ENCODE measurements around the gene SEC22A.

SEC22A gene

DNA sequence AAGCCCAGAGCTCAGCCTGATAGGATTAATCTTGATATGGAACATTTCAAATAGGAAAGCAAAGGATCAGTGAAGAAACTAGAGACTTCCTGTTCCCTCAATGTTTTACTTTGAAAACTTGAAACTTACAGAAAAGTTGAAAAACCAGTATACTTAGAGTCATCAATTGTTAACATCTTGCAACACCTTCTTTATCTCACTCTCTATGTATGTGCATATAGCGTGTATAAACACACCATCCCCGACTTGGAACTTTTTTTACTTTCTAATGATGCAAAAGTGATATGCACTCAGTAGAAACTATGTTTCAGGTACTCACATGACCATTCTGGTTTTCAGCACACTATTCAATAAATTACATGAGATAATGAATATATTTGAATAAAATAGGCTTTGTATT lies 60.5 kb downstream of the SEC22A start:
- in situ Hi-C loops (cut with HindIII; ENCODE audit: low sequenced_read_pairs): no loop called here

GRCh38 chr3:123262868-123263267 lies 61.1 kb downstream of the SEC22A start:
- in situ Hi-C loops (cut with HindIII; ENCODE audit: low sequenced_read_pairs): no loop called here

- in situ Hi-C loops (cut with HindIII; ENCODE audit: low sequenced_read_pairs): no loop called here
Measured at GRCh38 chr3:123263941-123264340, 62.2 kb downstream of the SEC22A start.

DNA sequence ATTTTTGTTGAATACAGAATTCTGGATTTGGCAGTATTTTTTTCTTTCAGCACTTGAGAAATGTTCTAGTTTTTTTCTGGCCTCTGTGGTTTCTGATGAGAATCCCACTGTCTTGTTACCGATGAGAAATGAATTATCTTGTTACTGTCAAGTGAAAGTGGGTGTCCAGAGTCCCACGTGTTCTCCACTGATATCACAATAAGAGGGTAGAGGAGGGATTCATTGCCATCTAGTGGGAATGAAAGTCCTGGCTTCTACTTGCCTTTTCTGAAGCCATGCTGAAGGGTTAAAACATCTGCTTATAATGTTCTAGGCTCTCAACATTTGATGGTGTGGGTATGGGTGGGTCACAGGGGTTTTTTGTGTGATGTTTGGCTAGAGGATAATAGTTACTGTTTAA lies 66.1 kb downstream of the SEC22A start:
- in situ Hi-C loops (cut with HindIII; ENCODE audit: low sequenced_read_pairs): no loop called here

DNA sequence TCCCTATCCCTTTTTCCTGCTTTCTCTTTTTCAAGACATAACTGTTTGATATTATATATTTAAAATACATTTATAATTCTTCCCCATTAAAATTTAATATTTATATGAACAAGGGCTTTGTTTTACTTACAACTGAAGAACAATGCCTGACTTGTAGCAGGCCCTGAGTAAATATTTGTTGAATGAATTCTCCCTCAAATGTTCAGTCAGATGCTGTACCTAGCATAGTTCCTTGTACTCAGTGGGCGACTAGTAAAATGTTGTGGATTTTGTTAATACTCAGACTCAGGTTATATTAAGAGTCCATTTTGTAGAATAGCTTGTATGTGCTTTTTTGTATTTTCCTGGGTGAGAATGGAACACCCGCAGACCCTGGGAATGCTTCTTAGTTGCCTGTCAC lies 69.1 kb downstream of the SEC22A start:
- in situ Hi-C loops (cut with HindIII; ENCODE audit: low sequenced_read_pairs): no loop called here

DNA sequence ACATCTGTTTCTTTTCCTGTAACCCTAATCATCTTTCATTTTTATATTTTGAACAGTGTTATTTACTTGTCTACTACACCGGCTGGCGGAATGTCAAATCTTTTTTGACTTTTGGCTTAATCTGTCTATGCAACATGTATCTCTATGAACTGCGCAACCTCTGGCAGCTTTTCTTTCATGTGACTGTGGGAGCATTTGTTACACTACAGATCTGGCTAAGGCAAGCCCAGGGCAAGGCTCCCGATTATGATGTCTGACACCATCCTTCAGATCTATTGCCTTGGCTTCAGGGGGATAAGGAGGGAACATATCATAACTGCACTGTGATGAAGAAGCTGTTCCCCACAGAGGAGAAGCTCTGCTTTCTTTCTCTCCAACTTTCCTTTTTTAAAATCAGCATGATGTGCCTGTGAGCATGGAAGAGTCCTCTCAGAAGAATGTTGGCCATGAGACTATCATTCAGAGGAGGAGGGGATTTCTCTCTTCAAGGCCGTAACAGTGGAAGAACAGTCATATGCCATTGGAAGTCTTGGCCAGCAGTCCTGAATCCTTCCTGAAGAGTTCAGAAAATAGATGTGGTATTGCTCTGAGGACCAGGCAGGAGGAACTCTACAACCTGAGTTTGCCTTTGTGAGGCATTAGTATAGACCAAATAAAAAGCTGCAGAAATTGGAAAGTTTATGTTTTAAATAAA lies 69.9 kb downstream of the SEC22A start:
- in situ Hi-C loops (cut with HindIII; ENCODE audit: low sequenced_read_pairs): no loop called here

- in situ Hi-C loops (cut with HindIII; ENCODE audit: low sequenced_read_pairs): no loop called here
Measured at GRCh38 chr3:123272547-123272946, 70.8 kb downstream of the SEC22A start.

DNA sequence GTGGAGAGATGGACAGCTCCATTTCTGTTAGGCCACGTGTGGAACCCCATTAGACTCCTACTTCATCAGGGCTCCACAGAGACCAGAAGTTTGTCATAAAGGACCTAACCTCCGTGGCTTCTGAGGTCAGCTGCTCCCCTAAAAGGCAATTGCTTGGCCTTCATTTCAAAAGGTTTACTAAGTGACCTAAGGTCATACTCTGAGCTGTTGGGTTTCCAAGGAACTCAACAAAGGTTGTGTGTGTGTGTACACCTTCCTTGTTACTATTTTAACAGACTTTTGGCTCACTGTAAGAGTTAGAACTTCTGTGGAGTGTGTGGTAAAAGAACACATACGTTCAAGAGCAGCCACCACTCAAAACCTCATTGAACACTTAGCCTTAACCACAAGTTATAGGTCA lies 73.9 kb downstream of the SEC22A start:
- in situ Hi-C loops (cut with HindIII; ENCODE audit: low sequenced_read_pairs): no loop called here

DNA sequence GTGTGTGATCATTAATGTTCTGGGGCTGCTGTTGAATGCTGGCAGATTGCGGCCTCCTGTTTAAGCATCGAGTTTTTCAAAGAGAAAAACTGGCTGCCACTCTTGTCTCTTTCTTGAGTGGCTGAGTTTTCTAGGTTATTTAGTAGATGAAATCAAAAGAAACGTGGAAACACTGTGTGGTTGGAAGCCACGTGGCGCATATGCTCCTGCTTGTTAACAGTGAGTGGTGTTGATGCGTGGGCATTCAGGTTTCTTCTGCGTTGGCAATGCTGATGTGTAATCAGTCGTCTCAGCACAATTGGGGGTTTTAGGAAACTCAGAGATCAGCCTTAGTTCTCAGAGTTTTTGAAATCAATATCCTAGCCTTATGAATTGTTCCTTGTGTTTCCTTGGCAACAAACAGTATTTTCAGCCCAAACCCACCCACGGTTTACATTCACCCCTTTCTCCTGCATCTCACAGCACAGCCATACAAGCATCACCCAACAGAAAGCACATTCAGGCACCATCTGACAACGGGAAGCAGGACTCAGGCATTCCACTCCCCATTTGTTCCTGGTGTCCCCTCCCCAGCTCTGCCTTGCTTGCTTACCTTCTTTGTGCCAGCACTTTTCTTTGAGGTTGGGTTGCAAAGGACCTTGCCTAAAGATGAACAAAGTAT lies 74.7 kb downstream of the SEC22A start:
- in situ Hi-C loops (cut with HindIII; ENCODE audit: low sequenced_read_pairs): no loop called here

DNA sequence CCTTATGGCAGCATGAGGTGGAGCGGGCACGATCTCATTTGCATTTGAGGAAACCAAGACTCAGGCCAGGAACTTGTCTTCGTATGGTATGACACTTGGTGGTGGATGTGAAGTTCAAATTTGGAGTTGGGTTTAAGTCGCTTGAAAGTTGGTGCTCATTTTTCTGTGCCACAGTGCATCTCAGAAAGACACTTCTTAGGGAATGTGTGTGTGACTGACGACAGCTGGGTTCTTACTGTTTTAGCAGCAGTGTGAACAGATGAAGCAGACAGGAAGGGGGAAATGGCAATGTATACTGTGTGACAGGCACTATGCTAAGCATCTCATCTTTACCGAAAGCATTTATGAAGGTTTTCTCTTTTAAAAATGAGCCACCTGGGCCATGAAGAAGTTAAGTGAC lies 75.4 kb downstream of the SEC22A start:
- in situ Hi-C loops (cut with HindIII; ENCODE audit: low sequenced_read_pairs): no loop called here

- in situ Hi-C loops (cut with HindIII; ENCODE audit: low sequenced_read_pairs): no loop called here
Measured at GRCh38 chr3:123278446-123278845, 76.7 kb downstream of the SEC22A start.

DNA sequence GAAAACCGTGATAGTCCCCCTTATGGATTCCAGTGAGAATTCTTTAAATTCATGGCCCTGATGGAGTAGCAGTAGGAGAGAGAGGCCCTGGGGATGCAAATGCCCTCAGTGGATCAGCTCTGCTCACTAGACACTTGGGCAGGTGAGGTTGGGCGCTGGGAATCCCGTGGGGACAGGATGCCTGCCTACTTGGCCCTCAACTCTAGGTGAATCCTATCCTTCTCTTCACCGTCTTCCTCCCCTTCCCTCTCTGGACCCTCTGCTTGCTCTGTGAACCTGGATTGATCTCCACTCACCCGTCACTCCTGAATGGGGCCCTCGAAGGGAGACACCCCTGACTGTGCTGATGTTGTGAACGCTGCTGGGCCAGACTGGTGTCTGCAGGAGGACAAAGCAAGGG lies 77.4 kb downstream of the SEC22A start:
- in situ Hi-C loops (cut with HindIII; ENCODE audit: low sequenced_read_pairs): no loop called here

- in situ Hi-C loops (cut with HindIII; ENCODE audit: low sequenced_read_pairs): no loop called here
Measured at GRCh38 chr3:123281406-123281805, 79.7 kb downstream of the SEC22A start.

- in situ Hi-C loops (cut with HindIII; ENCODE audit: low sequenced_read_pairs): no loop called here
Measured at GRCh38 chr3:123281929-123282328, 80.2 kb downstream of the SEC22A start.

- in situ Hi-C loops (cut with HindIII; ENCODE audit: low sequenced_read_pairs): no loop called here
Measured at GRCh38 chr3:123282461-123282860, 80.7 kb downstream of the SEC22A start.

DNA sequence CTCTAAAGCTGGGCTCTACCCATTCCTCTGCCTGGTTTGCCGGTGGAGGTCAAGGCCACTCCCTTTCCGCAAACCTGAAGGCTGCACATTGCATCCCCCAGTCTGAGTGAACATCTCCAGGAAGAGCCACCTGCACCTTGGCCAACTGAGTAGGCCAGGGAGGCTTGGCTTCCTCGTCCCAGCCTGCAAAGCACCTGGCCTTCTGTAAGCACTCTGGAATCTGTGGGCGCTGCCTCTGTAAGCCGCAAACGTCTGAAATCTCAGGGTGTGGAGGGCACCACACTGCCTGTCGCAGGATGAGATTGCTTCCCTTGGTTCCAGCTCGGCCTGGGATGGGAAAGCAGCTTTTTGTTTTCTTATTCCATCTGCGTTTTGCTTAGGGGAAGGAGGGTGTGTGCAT lies 81.3 kb downstream of the SEC22A start:
- in situ Hi-C loops (cut with HindIII; ENCODE audit: low sequenced_read_pairs): no loop called here

DNA sequence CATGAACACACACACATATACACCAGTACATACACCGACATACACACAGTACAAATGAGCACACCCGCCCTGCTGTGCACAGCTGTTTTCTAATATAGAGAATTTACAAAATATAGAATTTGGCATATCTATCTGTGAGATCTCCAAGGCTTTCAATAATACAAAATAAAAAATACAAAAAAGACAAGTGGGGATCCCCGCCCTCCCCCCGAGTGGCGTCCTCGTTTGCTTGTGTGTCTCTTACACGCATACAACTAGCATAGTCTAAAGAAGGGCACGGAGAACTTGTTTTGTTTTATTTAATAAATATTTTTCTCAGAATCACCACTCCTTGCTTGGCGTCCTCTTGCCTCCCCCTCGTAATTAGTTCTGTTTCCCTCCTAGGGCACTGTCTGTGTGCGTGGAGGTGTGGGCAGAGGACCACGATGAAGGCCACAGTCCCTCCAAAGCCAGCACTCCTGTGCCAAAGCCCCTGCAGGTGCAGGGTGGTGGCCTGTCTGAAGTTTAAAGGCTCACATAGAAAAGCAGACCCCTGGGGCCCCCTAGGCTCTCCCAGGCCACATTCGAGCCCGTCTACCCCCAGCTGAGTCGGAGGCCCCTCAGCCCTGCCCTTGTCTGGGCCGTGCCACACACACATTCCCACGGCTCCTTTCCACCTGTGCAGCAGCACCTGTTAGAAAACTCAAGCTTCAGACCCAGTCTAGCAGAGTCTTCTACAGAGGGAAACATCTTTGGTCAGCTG lies 82.1 kb downstream of the SEC22A start:
- in situ Hi-C loops (cut with HindIII; ENCODE audit: low sequenced_read_pairs): no loop called here

- in situ Hi-C loops (cut with HindIII; ENCODE audit: low sequenced_read_pairs): no loop called here
Measured at GRCh38 chr3:123284399-123285010, 82.8 kb downstream of the SEC22A start.

GRCh38 chr3:123285066-123285465 lies 83.3 kb downstream of the SEC22A start:
- in situ Hi-C loops (cut with HindIII; ENCODE audit: low sequenced_read_pairs): no loop called here

GRCh38 chr3:123285479-123285878 lies 83.7 kb downstream of the SEC22A start:
- in situ Hi-C loops (cut with HindIII; ENCODE audit: low sequenced_read_pairs): no loop called here

GRCh38 chr3:123285931-123286307 lies 84.2 kb downstream of the SEC22A start:
- in situ Hi-C loops (cut with HindIII; ENCODE audit: low sequenced_read_pairs): no loop called here
